ENCODE data around the gene TMPRSS3. TPM values are rescaled to one million over a fixed set of nuclear protein-coding genes. Genes with fewer than 3 reads are reported as not detected.

The TMPRSS3 gene
- total RNA-seq, 1 experiment from 2014 or later: not detected

- no peak for DNase-seq (ENCODE audit: low spot score)
- intact Hi-C loops (cut with micrococcal nuclease; ENCODE audit: unreplicated experiment): no loop called here
- POLR2A ChIA-PET (ENCODE audit: low non-redundant PET): no interaction called here
- CTCF ChIA-PET: no interaction called here
- no peak overlapping the region for H3K27ac ChIP-seq (ENCODE audit: low read depth, low read length, poor library complexity, severe bottlenecking)
- no peaks in the 10 kb centered on the region for H3K4me1 ChIP-seq (ENCODE audit: insufficient read depth, low read length, poor library complexity, severe bottlenecking)
- H3K9me3 ChIP-seq (ENCODE audit: low read depth, low read length, poor library complexity, severe bottlenecking): no peaks in the 10 kb centered on the region
- no peaks in the 10 kb centered on the region for H3K27me3 ChIP-seq (replicated peaks; ENCODE audit: insufficient read depth, low read depth, low read length, poor library complexity)
- no peak overlapping the region for H3K4me3 ChIP-seq (ENCODE audit: low read depth, low read length, poor library complexity, severe bottlenecking)
- no peaks in the 10 kb centered on the region for H3K36me3 ChIP-seq (ENCODE audit: insufficient read depth, low read length, poor library complexity, severe bottlenecking)
- TF ChIP-seq CTCF (conservative IDR thresholded peaks at IDR 0.05; ENCODE audit: low read depth, low read length) (no peak), EZH2 (IDR thresholded peaks at IDR 0.05; ENCODE audit: borderline replicate concordance, low read depth, low read length, poor library complexity, severe bottlenecking) (no peak)
- no TSS peak for BruUV-seq (replicated peaks)
Observed at GRCh38 chr21:42346866-42347600, 48.8 kb downstream of the TMPRSS3 start.

GRCh38 chr21:42346441-42346840 lies 49.4 kb downstream of the TMPRSS3 start:
- no TSS peak for BruUV-seq (replicated peaks)
- H3K27ac ChIP-seq (ENCODE audit: low read depth, low read length, poor library complexity, severe bottlenecking): no peak overlapping the region
- no peaks in the 10 kb centered on the region for H3K27me3 ChIP-seq (replicated peaks; ENCODE audit: insufficient read depth, low read depth, low read length, poor library complexity)
- CTCF ChIA-PET: no interaction called here
- H3K4me3 ChIP-seq (ENCODE audit: low read depth, low read length, poor library complexity, severe bottlenecking): no peak overlapping the region
- POLR2A ChIA-PET (ENCODE audit: low non-redundant PET): no interaction called here
- no peaks in the 10 kb centered on the region for H3K36me3 ChIP-seq (ENCODE audit: insufficient read depth, low read length, poor library complexity, severe bottlenecking)
- TF ChIP-seq CTCF (conservative IDR thresholded peaks at IDR 0.05; ENCODE audit: low read depth, low read length): no peak
- TF ChIP-seq EZH2 (IDR thresholded peaks at IDR 0.05; ENCODE audit: borderline replicate concordance, low read depth, low read length, poor library complexity, severe bottlenecking): no peak
- no peaks in the 10 kb centered on the region for H3K9me3 ChIP-seq (ENCODE audit: low read depth, low read length, poor library complexity, severe bottlenecking)
- H3K4me1 ChIP-seq (ENCODE audit: insufficient read depth, low read length, poor library complexity, severe bottlenecking): no peaks in the 10 kb centered on the region
- intact Hi-C loops (cut with micrococcal nuclease; ENCODE audit: unreplicated experiment): no loop called here
- no peak for DNase-seq (ENCODE audit: low spot score)

- TF ChIP-seq EZH2 (IDR thresholded peaks at IDR 0.05; ENCODE audit: borderline replicate concordance, low read depth, low read length, poor library complexity, severe bottlenecking): no peak
- TF ChIP-seq CTCF (conservative IDR thresholded peaks at IDR 0.05; ENCODE audit: low read depth, low read length): no peak
- no peaks in the 10 kb centered on the region for H3K4me1 ChIP-seq (ENCODE audit: insufficient read depth, low read length, poor library complexity, severe bottlenecking)
- intact Hi-C loops (cut with micrococcal nuclease; ENCODE audit: unreplicated experiment): no loop called here
- no peak overlapping the region for H3K27ac ChIP-seq (ENCODE audit: low read depth, low read length, poor library complexity, severe bottlenecking)
- H3K4me3 ChIP-seq (ENCODE audit: low read depth, low read length, poor library complexity, severe bottlenecking): no peak overlapping the region
- no peaks in the 10 kb centered on the region for H3K9me3 ChIP-seq (ENCODE audit: low read depth, low read length, poor library complexity, severe bottlenecking)
- DNase-seq (ENCODE audit: low spot score): no peak
- ChIA-PET POLR2A (ENCODE audit: low non-redundant PET) (no interaction called here), CTCF (no interaction called here)
- H3K36me3 ChIP-seq (ENCODE audit: insufficient read depth, low read length, poor library complexity, severe bottlenecking): no peaks in the 10 kb centered on the region
- H3K27me3 ChIP-seq (replicated peaks; ENCODE audit: insufficient read depth, low read depth, low read length, poor library complexity): no peaks in the 10 kb centered on the region
- BruUV-seq (replicated peaks): no TSS peak
Observed at GRCh38 chr21:42344631-42345030, 51.2 kb downstream of the TMPRSS3 start.
